Endothelial cell of umbilical vein (primary cell): ENCODE results near the gene INKA1. TPM values are rescaled to one million over a fixed set of nuclear protein-coding genes. Genes with fewer than 3 reads are reported as not detected.

Source experiments
- BruUV-seq: library from RNA; stranded (reverse); fragments of 400-500 nt; replicated peaks from 2 replicates; lab custom pipeline; 2021; lab: Mats Ljungman, UMichigan
- CTCF ChIA-PET: fragments of 300-600, 350-600 bp; sonication (Branson Sonifier 250); formaldehyde crosslinking; loops from one replicate; lab custom pipeline; 2021; ENCODE audit warnings: antibody characterized with exemption, inconsistent platforms; lab: Charles Lee
- POLR2A ChIA-PET: fragments of 300-600, 350-600 bp; sonication (Branson Sonifier 250); formaldehyde crosslinking; loops from one replicate; lab custom pipeline; 2021; ENCODE audit warnings: antibody characterized with exemption, inconsistent platforms; lab: Charles Lee
- DNase-seq: peaks from one replicate; pipeline ENCODE4 v3.0.0-alpha.2; 2011; ENCODE audit warnings: low read depth, low spot score
- FAIRE-seq: peaks from 2 replicates; lab custom pipeline; 2011; peaks lifted over from hg19 to GRCh38; lab: Jason Lieb, UNC
- H2AFZ ChIP-seq: 2 replicates; pipeline ENCODE4 v1.6.0; 2012; ENCODE audit warnings: low read depth, low read length, control low read depth, inconsistent platforms
- H3K27ac ChIP-seq: 2 replicates; pipeline ENCODE4 v1.5.1; 2011; ENCODE audit warnings: low read depth, mild to moderate bottlenecking, control low read depth, low read length, moderate library complexity; ENCODE audit not compliant: insufficient read depth
- H3K27me3 ChIP-seq, 2 experiments: 2 replicates each; pipeline versions ENCODE4 v1.6.0 to v1.6.1; 2011; ENCODE audit warnings: low read length in 2 of 2, mixed read lengths in 1 of 2; ENCODE audit not compliant: control insufficient read depth in 2 of 2, insufficient read depth in 2 of 2
- H3K36me3 ChIP-seq, 2 experiments: 2 replicates in 1 of 2; 3 replicates in 1 of 2; pipeline ENCODE4 v1.5.1; 2011; ENCODE audit warnings: low read length in 2 of 2, mild to moderate bottlenecking in 1 of 2, moderate library complexity in 1 of 2; ENCODE audit not compliant: control insufficient read depth in 2 of 2, insufficient read depth in 2 of 2; ENCODE audit errors: extremely low read depth in 1 of 2
- H3K4me1 ChIP-seq: 3 replicates; pipeline ENCODE4 v1.5.1; 2011; ENCODE audit warnings: mild to moderate bottlenecking, low read length; ENCODE audit not compliant: control insufficient read depth, insufficient read depth; ENCODE audit errors: extremely low read depth
- H3K4me2 ChIP-seq: 2 replicates; pipeline ENCODE4 v1.6.1; 2011; ENCODE audit warnings: low read length, control low read depth, mixed read lengths; ENCODE audit not compliant: insufficient read depth
- H3K4me3 ChIP-seq, 3 experiments: fragments of 200-600 bp in 1 of 3; sonication (generic), shearing (Covaris generic) in 1 of 3; replicated peaks in 1 of 3; 2 replicates each; pipeline ENCODE4 v1.5.1; 2011 to 2016; ENCODE audit warnings: control low read depth in 3 of 3, low read length in 3 of 3, mild to moderate bottlenecking in 2 of 3, inconsistent platforms in 1 of 3, low read depth in 1 of 3, moderate library complexity in 1 of 3; ENCODE audit not compliant: insufficient read depth in 1 of 3
- H3K79me2 ChIP-seq: 2 replicates; pipeline ENCODE4 v1.6.0; 2012; ENCODE audit warnings: low read length, inconsistent platforms; ENCODE audit not compliant: control insufficient read depth, insufficient read depth
- H3K9ac ChIP-seq: replicated peaks from 2 replicates; pipeline ENCODE3; 2011; ENCODE audit warnings: low read length, control low read depth; ENCODE audit not compliant: insufficient read depth; ENCODE audit errors: extremely low read depth
- H3K9me1 ChIP-seq: replicated peaks from 3 replicates; pipeline ENCODE4 v1.6.0; 2011; ENCODE audit warnings: mild to moderate bottlenecking, low read length; ENCODE audit not compliant: control insufficient read depth, insufficient read depth; ENCODE audit errors: extremely low read depth
- H3K9me3 ChIP-seq: replicated peaks from 2 replicates; pipeline ENCODE4 v1.5.1; 2012; ENCODE audit warnings: low read length, inconsistent platforms; ENCODE audit not compliant: control insufficient read depth, insufficient read depth
- H4K20me1 ChIP-seq: replicated peaks from 2 replicates; pipeline ENCODE3; 2011; ENCODE audit warnings: mild to moderate bottlenecking, low read length; ENCODE audit not compliant: control insufficient read depth, insufficient read depth; ENCODE audit errors: extremely low read depth
- EZH2 ChIP-seq: IDR thresholded peaks from 2 replicates; pipeline ENCODE4 v1.6.1; 2012; ENCODE audit warnings: borderline replicate concordance, low read depth, mild to moderate bottlenecking, moderate library complexity, low read length, inconsistent platforms; ENCODE audit not compliant: severe bottlenecking
- FOS ChIP-seq: IDR thresholded peaks from 2 replicates; pipeline ENCODE4 v1.6.1; 2011; ENCODE audit warnings: mild to moderate bottlenecking, low read length, moderate library complexity, borderline replicate concordance; ENCODE audit not compliant: insufficient read depth
- GATA2 ChIP-seq: IDR thresholded peaks from 2 replicates; pipeline ENCODE4 v1.7.0; 2011; ENCODE audit warnings: low read depth, mild to moderate bottlenecking, moderate library complexity, mixed read lengths, low read length; ENCODE audit not compliant: insufficient read length, insufficient read depth
- JUN ChIP-seq: IDR thresholded peaks from 2 replicates; pipeline ENCODE4 v1.6.1; 2011; ENCODE audit warnings: borderline replicate concordance, low read depth; ENCODE audit not compliant: insufficient read length, insufficient read depth
- MYC ChIP-seq: IDR thresholded peaks from one replicate; pipeline ENCODE4 v1.6.1; 2011; ENCODE audit warnings: mild to moderate bottlenecking, low read depth, low read length
- POLR2A ChIP-seq: IDR thresholded peaks from 2 replicates; pipeline ENCODE4 v1.6.1; 2012; ENCODE audit warnings: low read depth, mild to moderate bottlenecking, control low read depth, low read length
- POLR2AphosphoS5 ChIP-seq: IDR thresholded peaks from 2 replicates; pipeline ENCODE4 v1.6.1; 2012; ENCODE audit warnings: low read depth, mild to moderate bottlenecking, control low read depth, low read length, moderate library complexity; ENCODE audit not compliant: insufficient read depth
- dilution Hi-C: fragments of 300-500 bp; cut with MboI; formaldehyde crosslinking; loops from one replicate; pipeline ENCODE4 v1.15.0; 2019; ENCODE audit warnings: low sequenced_read_pairs; ENCODE audit not compliant: extremely low pct_ligation_motif_present
- intact Hi-C: fragments of 100-400 bp; cut with micrococcal nuclease; formaldehyde crosslinking; loops from one replicate; pipeline ENCODE4 v1.10.0; 2022
- polyA plus RNA-seq, 4 experiments: library from polyadenylated mRNA; depleted of rRNA in 3 of 4; stranded (reverse) in 3 of 4; unstranded in 1 of 4; fragments of >200 nt; gene quantifications; 2 replicates each; pipeline versions ENCODE4 v1.2.1 to v1.2.3, GENCODE V29; 2011 to 2012; ENCODE audit warnings: missing spikeins in 1 of 4
- total RNA-seq: library from RNA; stranded (reverse); gene quantifications from 2 replicates; pipeline ENCODE4 v1.2.3, GENCODE V29; 2021
- TF ChIP-seq, protein P1 (sequence below): IDR thresholded peaks from 2 replicates; pipeline ENCODE4 v1.6.1; 2011; ENCODE audit not compliant: insufficient read depth, insufficient read length
- TF ChIP-seq, protein P2 (sequence below), 2 donors: IDR thresholded peaks; 1 replicate in 1 of 2; 2 replicates in 1 of 2; pipeline ENCODE4 v1.5.1; 2011; ENCODE audit warnings: low read length in 2 of 2, mild to moderate bottlenecking in 2 of 2, moderate library complexity in 2 of 2, control low read depth in 1 of 2, inconsistent platforms in 1 of 2, low read depth in 1 of 2; ENCODE audit not compliant: insufficient read depth in 1 of 2; ENCODE audit errors: extremely low read depth in 1 of 2

The INKA1 gene
- total and polyA plus RNA-seq, 2 donors (not counting 3 experiments of a cell fraction or from before 2014, with no cell fraction given): 24.0 to 37.8 TPM

DNA sequence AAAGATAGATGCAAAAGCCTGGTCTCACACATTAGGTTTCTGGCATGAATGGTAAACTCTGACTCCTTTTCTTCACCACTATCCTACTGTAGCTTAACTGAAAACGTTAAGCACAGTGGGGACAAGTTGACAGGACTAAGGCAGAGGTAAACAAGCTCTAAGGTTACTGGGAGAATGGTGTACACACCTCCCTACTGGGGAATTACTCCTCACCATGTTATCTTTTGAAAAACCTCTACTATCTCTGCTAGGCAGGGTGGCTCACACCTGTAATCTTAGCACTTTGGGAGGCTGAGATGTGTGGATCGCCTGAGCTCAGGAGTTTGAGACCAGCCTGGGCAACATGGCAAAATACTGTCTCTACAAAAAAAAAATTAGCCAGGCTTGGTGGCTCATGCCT, 45.9 kb upstream of the INKA1 start:
- H3K36me3 ChIP-seq: no peaks in the 10 kb centered on the region
- H3K27ac ChIP-seq: no peak overlapping the region
- FAIRE-seq (no peak), DNase-seq (no peak)
- no peak overlapping the region for H3K4me3 ChIP-seq
- H3K79me2 ChIP-seq: peaks cover 72% of the 10 kb centered on the region
- intact Hi-C loops: no loop called here
- H2AFZ ChIP-seq: no peak overlapping the region
- H4K20me1 ChIP-seq: peaks cover 4% of the 10 kb centered on the region
- dilution Hi-C loops: no loop called here
- H3K9ac ChIP-seq: no peak overlapping the region
- H3K27me3 ChIP-seq: no peaks in the 10 kb centered on the region
- no peaks in the 10 kb centered on the region for H3K9me1 ChIP-seq
- ChIA-PET POLR2A (no interaction called here), CTCF (interaction anchor here (1.5 to 1.8 kb wide), 3 partner anchors 9 to 54 kb away, joined by 3 to 9 read pairs (median 9); no protein-coding TSS in a partner anchor)
- H3K4me1 ChIP-seq: no peaks in the 10 kb centered on the region
- no peak overlapping the region for H3K4me2 ChIP-seq
- H3K9me3 ChIP-seq: no peaks in the 10 kb centered on the region
- BruUV-seq: no TSS peak
- TF ChIP-seq POLR2A: no peak
- TF ChIP-seq, protein P1, sequence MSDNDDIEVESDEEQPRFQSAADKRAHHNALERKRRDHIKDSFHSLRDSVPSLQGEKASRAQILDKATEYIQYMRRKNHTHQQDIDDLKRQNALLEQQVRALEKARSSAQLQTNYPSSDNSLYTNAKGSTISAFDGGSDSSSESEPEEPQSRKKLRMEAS: no peak
- TF ChIP-seq JUN: no peak
- TF ChIP-seq, protein P2, sequence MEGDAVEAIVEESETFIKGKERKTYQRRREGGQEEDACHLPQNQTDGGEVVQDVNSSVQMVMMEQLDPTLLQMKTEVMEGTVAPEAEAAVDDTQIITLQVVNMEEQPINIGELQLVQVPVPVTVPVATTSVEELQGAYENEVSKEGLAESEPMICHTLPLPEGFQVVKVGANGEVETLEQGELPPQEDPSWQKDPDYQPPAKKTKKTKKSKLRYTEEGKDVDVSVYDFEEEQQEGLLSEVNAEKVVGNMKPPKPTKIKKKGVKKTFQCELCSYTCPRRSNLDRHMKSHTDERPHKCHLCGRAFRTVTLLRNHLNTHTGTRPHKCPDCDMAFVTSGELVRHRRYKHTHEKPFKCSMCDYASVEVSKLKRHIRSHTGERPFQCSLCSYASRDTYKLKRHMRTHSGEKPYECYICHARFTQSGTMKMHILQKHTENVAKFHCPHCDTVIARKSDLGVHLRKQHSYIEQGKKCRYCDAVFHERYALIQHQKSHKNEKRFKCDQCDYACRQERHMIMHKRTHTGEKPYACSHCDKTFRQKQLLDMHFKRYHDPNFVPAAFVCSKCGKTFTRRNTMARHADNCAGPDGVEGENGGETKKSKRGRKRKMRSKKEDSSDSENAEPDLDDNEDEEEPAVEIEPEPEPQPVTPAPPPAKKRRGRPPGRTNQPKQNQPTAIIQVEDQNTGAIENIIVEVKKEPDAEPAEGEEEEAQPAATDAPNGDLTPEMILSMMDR (IDR thresholded peaks at IDR 0.05; ENCODE audit: extremely low read depth in 1 of 2, insufficient read depth in 1 of 2, low read depth in 1 of 2, low read length in 2 of 2): no peak
- TF ChIP-seq FOS: no peak
- no peak for TF ChIP-seq POLR2AphosphoS5
- no peak for TF ChIP-seq GATA2
- TF ChIP-seq MYC: no peak
- TF ChIP-seq EZH2: no peak
